Vagina (tissue), 2 donors: ENCODE results near the gene ACTR6. TPM values are rescaled to one million over a fixed set of nuclear protein-coding genes. Genes with fewer than 3 reads are reported as not detected.
A peak's percentile ranks its signal among the peaks of the same experiment; 100 is the strongest.

Experiments used
- DNase-seq, 2 donors: peaks; one replicate each; pipeline ENCODE4 v3.0.0-alpha.2; 2017; ENCODE audit errors: extremely low spot score in 2 of 2
- H3K27ac ChIP-seq: fragments of 200-600 bp; sonication (generic); one replicate; pipeline ENCODE4 v1.5.1; 2019
- H3K27me3 ChIP-seq: fragments of 200-600 bp; sonication (generic); one replicate; pipeline ENCODE4 v1.5.1; 2019
- H3K36me3 ChIP-seq, 2 donors: fragments of 200-600 bp; sonication (generic); one replicate each; pipeline ENCODE4 v1.5.1; 2017 to 2019
- H3K4me1 ChIP-seq: fragments of 200-600 bp; sonication (generic); one replicate; pipeline ENCODE4 v1.5.1; 2019
- H3K4me3 ChIP-seq, 2 donors: fragments of 200-600 bp; sonication (generic); 1 replicate in 1 of 2; 2 replicates in 1 of 2; pipeline ENCODE4 v1.5.1; 2016 to 2019
- H3K9me3 ChIP-seq: fragments of 200-600 bp; sonication (generic); one replicate; pipeline ENCODE4 v1.5.1; 2019
- CTCF ChIP-seq, 3 experiments: fragments of 450-650 bp in 2 of 3; fragments of 200-600 bp in 1 of 3; sonication (generic) in 1 of 3; IDR thresholded peaks; one replicate each; pipeline ENCODE4 v1.5.1; 2017 to 2019; ENCODE audit warnings: antibody characterized with exemption in 3 of 3, mild to moderate bottlenecking in 2 of 3, moderate library complexity in 2 of 3
- POLR2A ChIP-seq, 2 donors: fragments of 450-650 bp; IDR thresholded peaks; one replicate each; pipeline ENCODE4 v1.6.1; 2017; ENCODE audit warnings: antibody characterized with exemption in 2 of 2, mild to moderate bottlenecking in 2 of 2, moderate library complexity in 2 of 2
- POLR2AphosphoS5 ChIP-seq, 2 donors: sonication (generic); formaldehyde crosslinking; IDR thresholded peaks; one replicate each; pipeline ENCODE4 v1.9.0; 2017; ENCODE audit warnings: antibody characterized with exemption in 2 of 2, mild to moderate bottlenecking in 2 of 2, low read depth in 1 of 2; ENCODE audit not compliant: insufficient read depth in 1 of 2
- intact Hi-C: fragments of 100-400 bp; cut with DNase I; formaldehyde crosslinking; loops from one replicate; pipeline ENCODE4 v1.15.1; 2023
- total RNA-seq: library from RNA; depleted of rRNA; stranded (reverse); fragments of >200 nt; gene quantifications from one replicate; pipeline ENCODE4 v1.2.3, GENCODE V29; 2016

The ACTR6 gene
- total RNA-seq, 1 donor from 2014 or later = 6.6 TPM

GRCh38 chr12:100199023-100199346 lies 1.6 kb upstream of the ACTR6 start:
- Histone ChIP-seq H3K27ac (peak overlapping the region; percentile 72), H3K4me1 (peaks cover 23% of the 10 kb centered on the region), H3K36me3 (no peaks in the 10 kb centered on the region), H3K9me3 (no peaks in the 10 kb centered on the region), H3K27me3 (no peaks in the 10 kb centered on the region), H3K4me3 (peak overlapping the region; percentile 70 to 87)
- no peak for DNase-seq
- TF ChIP-seq CTCF (IDR thresholded peaks at IDR 0.05) = no peak
- TF ChIP-seq POLR2A (IDR thresholded peaks at IDR 0.05) = no peak
- no peak for TF ChIP-seq POLR2AphosphoS5 (IDR thresholded peaks at IDR 0.05; ENCODE audit: insufficient read depth in 1 of 2, low read depth in 1 of 2)
- intact Hi-C loops = no loop called here

GRCh38 chr12:100199347-100200149 lies 1.1 kb upstream of the ACTR6 start:
- peak overlapping the region; percentile 72 for H3K27ac ChIP-seq
- peak overlapping the region; percentile 70 to 87 for H3K4me3 ChIP-seq
- no peaks in the 10 kb centered on the region for H3K36me3 ChIP-seq
- H3K4me1 ChIP-seq = peaks cover 23% of the 10 kb centered on the region
- TF ChIP-seq POLR2AphosphoS5 (IDR thresholded peaks at IDR 0.05; ENCODE audit: insufficient read depth in 1 of 2, low read depth in 1 of 2) (no peak), CTCF (IDR thresholded peaks at IDR 0.05) (no peak), POLR2A (IDR thresholded peaks at IDR 0.05) (no peak)
- H3K27me3 ChIP-seq = no peaks in the 10 kb centered on the region
- no peak for DNase-seq
- H3K9me3 ChIP-seq = no peaks in the 10 kb centered on the region
- intact Hi-C loops = no loop called here

GRCh38 chr12:100201604-100202423 lies 1.2 kb downstream of the ACTR6 start:
- no peak for DNase-seq
- intact Hi-C loops = no loop called here
- Histone ChIP-seq H3K36me3 (peaks cover 0 to 10% of the 10 kb centered on the region in 2 donors), H3K27me3 (no peaks in the 10 kb centered on the region), H3K4me1 (peaks cover 23% of the 10 kb centered on the region), H3K9me3 (no peaks in the 10 kb centered on the region), H3K27ac (no peak overlapping the region), H3K4me3 (peak overlapping the region; percentile 70 to 87)
- TF ChIP-seq POLR2A (IDR thresholded peaks at IDR 0.05) = no peak
- TF ChIP-seq CTCF (IDR thresholded peaks at IDR 0.05) = no peak
- TF ChIP-seq POLR2AphosphoS5 (IDR thresholded peaks at IDR 0.05; ENCODE audit: insufficient read depth in 1 of 2, low read depth in 1 of 2) = no peak

GRCh38 chr12:100207311-100207710 lies 6.7 kb downstream of the ACTR6 start:
- Histone ChIP-seq H3K27me3 (no peaks in the 10 kb centered on the region), H3K27ac (no peak overlapping the region), H3K4me1 (peaks cover 3% of the 10 kb centered on the region), H3K36me3 (peaks cover 0 to 60% of the 10 kb centered on the region in 2 donors), H3K4me3 (no peak overlapping the region), H3K9me3 (no peaks in the 10 kb centered on the region)
- intact Hi-C loops = no loop called here
- DNase-seq = no peak
- TF ChIP-seq POLR2AphosphoS5 (IDR thresholded peaks at IDR 0.05; ENCODE audit: insufficient read depth in 1 of 2, low read depth in 1 of 2) = no peak
- TF ChIP-seq CTCF (IDR thresholded peaks at IDR 0.05) = no peak
- TF ChIP-seq POLR2A (IDR thresholded peaks at IDR 0.05) = no peak
